Immature natural killer cell (primary cell): ENCODE measurements around the gene EPB41L2. TPM values are rescaled to one million over a fixed set of nuclear protein-coding genes. Genes with fewer than 3 reads are reported as not detected.
A peak's percentile ranks its signal among the peaks of the same experiment; 100 is the strongest.

Source experiments
- DNase-seq, 3 donors: peaks; one replicate each; pipeline ENCODE4 v3.0.0; 2022; ENCODE audit warnings: mixed read lengths in 1 of 3
- H3K27ac Mint-ChIP-seq, 6 donors: one replicate each; pipeline ENCODE4 v1.8.0; 2020; ENCODE audit warnings: mixed read lengths in 6 of 6, mild to moderate bottlenecking in 5 of 6, inconsistent platforms in 4 of 6, moderate library complexity in 3 of 6
- H3K27me3 Mint-ChIP-seq, 3 donors: one replicate each; pipeline ENCODE4 v1.8.0; 2020 to 2021; ENCODE audit warnings: low read depth in 3 of 3, mild to moderate bottlenecking in 3 of 3, mixed read lengths in 3 of 3, moderate library complexity in 3 of 3, inconsistent platforms in 1 of 3
- H3K36me3 Mint-ChIP-seq, 3 donors: one replicate each; pipeline ENCODE4 v1.8.0; 2020; ENCODE audit warnings: mixed read lengths in 3 of 3, inconsistent platforms in 2 of 3, mild to moderate bottlenecking in 2 of 3
- H3K4me1 Mint-ChIP-seq, 2 donors: one replicate each; pipeline ENCODE4 v1.8.0; 2020; ENCODE audit warnings: inconsistent platforms in 2 of 2, mild to moderate bottlenecking in 2 of 2, mixed read lengths in 2 of 2, moderate library complexity in 1 of 2
- H3K4me3 Mint-ChIP-seq, 5 donors: one replicate each; pipeline ENCODE4 v1.8.0; 2020; ENCODE audit warnings: mild to moderate bottlenecking in 5 of 5, mixed read lengths in 5 of 5, inconsistent platforms in 3 of 5, moderate library complexity in 3 of 5
- H3K9me3 Mint-ChIP-seq, 6 donors: one replicate each; pipeline ENCODE4 v1.8.0; 2020; ENCODE audit warnings: mild to moderate bottlenecking in 6 of 6, mixed read lengths in 6 of 6, inconsistent platforms in 4 of 6, moderate library complexity in 3 of 6
- polyA plus RNA-seq, 3 donors: library from polyadenylated mRNA; unstranded; fragments of 300-500 nt; fragmentation: Illumina TruSeq; gene quantifications; one replicate each; pipeline ENCODE4 v1.2.3, GENCODE V29; 2021

Gene EPB41L2
- polyA plus RNA-seq, 3 donors from 2014 or later = 0.81 to 1.3 TPM; not detected in 1

GRCh38 chr6:130872250-130873095 lies 190.6 kb downstream of the EPB41L2 start:
- Mint-ChIP-seq H3K4me3 (no peak overlapping the region), H3K27ac (no peak overlapping the region), H3K27me3 (peaks cover 0 to 4% (median 3%) of the 10 kb centered on the region in 3 donors), H3K9me3 (no peaks in the 10 kb centered on the region), H3K4me1 (no peaks in the 10 kb centered on the region), H3K36me3 (peaks cover 0 to 4% (median 0%) of the 10 kb centered on the region in 3 donors)
- peak; percentile 35 to 52 (median 37) for DNase-seq

DNA sequence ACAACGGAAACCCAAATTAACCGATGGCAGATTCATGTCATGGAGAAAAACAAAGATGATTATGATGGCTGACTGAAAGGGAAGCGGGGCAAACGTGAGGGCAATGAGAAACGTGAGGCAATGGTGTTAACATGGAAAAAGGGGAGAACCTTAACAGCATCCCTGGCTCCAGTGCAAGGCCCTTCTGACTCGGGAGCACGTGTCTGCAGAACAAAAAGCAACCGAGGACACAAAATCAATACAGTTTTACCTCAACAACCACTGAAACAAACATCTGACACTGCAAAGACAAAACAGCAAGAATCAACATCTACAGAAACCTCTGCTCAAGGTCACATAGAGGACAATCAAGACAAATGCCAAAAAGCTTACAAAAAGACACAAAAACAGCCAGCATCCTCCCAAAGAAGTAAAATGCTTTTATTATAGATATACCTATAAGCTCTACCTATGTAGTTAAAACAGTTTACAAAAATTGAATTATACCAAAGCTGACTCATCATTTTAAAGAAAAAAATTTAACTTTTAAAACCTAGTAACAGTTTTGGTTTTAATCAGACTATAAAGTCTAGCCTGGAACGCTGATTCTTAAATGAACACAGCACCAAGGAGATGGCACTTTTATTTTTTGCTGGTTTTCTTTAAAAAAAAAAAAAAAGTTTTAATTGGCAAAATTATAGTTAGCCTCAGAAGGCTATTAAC lies 192.7 kb downstream of the EPB41L2 start:
- Mint-ChIP-seq H3K4me1 (no peaks in the 10 kb centered on the region), H3K27me3 (peaks cover 0 to 6% (median 0%) of the 10 kb centered on the region in 3 donors), H3K36me3 (peaks cover 0 to 4% (median 0%) of the 10 kb centered on the region in 3 donors), H3K4me3 (no peak overlapping the region), H3K9me3 (no peaks in the 10 kb centered on the region), H3K27ac (no peak overlapping the region)
- DNase-seq = no peak

DNA sequence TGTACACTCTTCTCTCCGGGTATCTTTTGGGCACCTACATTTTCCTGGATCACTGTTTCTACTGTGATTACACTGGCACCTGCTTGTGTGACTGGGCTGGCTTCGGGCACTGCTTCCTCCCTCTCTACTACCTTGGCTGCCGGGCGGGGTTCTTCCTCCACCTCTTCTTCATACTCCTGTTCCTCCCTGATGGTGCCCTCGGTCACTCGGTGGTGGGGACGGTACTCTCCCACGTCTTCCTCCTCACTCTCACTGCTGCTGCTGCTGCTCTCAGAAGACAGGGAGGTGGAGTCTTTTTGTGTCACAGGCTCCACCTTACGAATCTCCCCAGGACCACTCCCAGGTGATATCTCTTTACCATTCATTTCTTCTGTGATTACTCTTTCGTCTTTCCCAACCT lies 193.4 kb downstream of the EPB41L2 start:
- peaks cover 0 to 4% (median 0%) of the 10 kb centered on the region in 3 donors for H3K36me3 Mint-ChIP-seq
- DNase-seq = no peak
- H3K4me3 Mint-ChIP-seq = no peak overlapping the region
- H3K27ac Mint-ChIP-seq = peak overlapping the region in 2 of 6 donors; percentile 5 to 30
- H3K4me1 Mint-ChIP-seq = no peaks in the 10 kb centered on the region
- H3K9me3 Mint-ChIP-seq = no peaks in the 10 kb centered on the region
- H3K27me3 Mint-ChIP-seq = peaks cover 0 to 6% (median 0%) of the 10 kb centered on the region in 3 donors

DNA sequence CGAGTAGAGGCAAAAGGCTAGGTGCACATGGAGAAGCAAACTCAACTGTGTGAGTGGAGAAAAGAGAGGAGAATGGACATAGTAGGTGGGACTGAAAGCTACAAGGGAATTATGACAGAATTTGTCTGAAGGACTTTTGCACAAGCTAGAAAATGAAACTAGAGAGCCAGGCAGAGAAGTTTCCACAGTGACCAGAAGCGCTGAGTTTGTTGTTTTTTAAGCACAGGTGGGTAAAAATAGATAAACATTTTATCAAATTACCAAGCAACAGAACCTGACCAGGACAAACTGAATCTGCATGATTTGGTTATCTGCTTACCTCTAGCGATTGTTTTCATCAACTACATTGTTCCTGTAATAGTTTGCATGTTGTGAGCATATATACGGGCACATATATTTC lies 197.3 kb downstream of the EPB41L2 start:
- no peaks in the 10 kb centered on the region for H3K4me1 Mint-ChIP-seq
- peaks cover 0 to 4% (median 0%) of the 10 kb centered on the region in 3 donors for H3K36me3 Mint-ChIP-seq
- no peak for DNase-seq
- peaks cover 0 to 6% (median 0%) of the 10 kb centered on the region in 3 donors for H3K27me3 Mint-ChIP-seq
- H3K9me3 Mint-ChIP-seq = no peaks in the 10 kb centered on the region
- H3K27ac Mint-ChIP-seq = no peak overlapping the region
- H3K4me3 Mint-ChIP-seq = no peak overlapping the region

DNA sequence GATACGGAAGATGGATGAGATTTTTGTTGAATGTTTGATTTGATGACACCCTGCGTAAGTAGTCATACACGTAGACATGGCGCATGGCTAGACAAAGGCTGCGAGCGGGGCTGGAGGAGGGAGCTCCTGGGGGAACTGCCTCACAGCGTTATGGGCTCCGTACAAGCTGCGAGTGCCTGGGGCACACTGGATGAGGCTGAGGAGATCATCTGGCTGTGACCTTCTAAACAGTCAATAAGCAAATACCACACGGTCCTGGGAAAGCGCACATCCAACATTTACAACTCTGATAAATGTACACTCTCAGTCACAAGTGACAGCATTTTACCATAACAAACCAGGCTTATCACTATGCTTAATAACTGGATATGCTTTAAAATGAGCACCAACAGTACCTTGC lies 198.7 kb downstream of the EPB41L2 start:
- Mint-ChIP-seq H3K4me3 (no peak overlapping the region), H3K27ac (no peak overlapping the region), H3K4me1 (no peaks in the 10 kb centered on the region), H3K9me3 (no peaks in the 10 kb centered on the region), H3K27me3 (peaks cover 0 to 4% (median 2%) of the 10 kb centered on the region in 3 donors), H3K36me3 (no peaks in the 10 kb centered on the region)
- no peak for DNase-seq

DNA sequence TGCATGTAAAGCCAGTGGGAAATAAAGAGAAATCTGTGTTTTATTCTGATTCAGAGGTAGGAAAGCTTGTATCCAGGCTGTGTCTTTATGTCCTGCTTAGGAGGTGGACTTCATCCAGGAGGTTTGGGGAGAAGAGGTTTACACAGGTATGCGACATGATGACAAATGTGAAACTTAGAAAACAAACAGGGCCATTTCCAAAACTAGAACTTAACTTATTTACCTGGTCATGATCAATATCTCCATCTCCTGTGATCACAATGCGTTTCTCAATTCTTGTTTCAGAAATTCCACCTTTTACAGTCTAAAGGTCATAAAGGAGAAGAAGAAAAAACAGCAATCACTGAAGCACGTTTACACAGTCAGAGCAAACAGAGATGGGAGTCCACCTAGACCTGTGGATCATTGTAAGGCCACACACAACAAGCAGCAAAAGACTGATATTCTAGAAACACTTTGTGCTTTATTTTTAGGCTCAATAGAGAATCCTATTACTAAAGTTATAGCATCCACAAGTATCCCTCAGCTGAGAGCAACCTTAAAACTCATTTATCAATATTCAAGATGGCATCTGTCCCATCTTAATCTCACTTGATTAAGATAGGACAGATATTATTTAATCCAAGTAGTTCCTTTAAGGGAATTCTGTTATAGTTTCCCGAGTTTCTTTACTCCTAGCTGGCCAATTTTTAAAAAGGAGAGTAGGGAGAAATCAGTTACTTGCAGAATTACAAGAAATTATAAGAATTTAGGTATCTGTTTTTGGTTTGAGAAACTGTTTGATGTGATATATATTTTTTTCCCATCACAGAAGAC lies 199.4 kb downstream of the EPB41L2 start:
- Mint-ChIP-seq H3K4me3 (no peak overlapping the region), H3K4me1 (no peaks in the 10 kb centered on the region), H3K9me3 (no peaks in the 10 kb centered on the region), H3K27me3 (peaks cover 0 to 2% (median 1%) of the 10 kb centered on the region in 3 donors), H3K36me3 (no peaks in the 10 kb centered on the region), H3K27ac (no peak overlapping the region)
- no peak for DNase-seq

DNA sequence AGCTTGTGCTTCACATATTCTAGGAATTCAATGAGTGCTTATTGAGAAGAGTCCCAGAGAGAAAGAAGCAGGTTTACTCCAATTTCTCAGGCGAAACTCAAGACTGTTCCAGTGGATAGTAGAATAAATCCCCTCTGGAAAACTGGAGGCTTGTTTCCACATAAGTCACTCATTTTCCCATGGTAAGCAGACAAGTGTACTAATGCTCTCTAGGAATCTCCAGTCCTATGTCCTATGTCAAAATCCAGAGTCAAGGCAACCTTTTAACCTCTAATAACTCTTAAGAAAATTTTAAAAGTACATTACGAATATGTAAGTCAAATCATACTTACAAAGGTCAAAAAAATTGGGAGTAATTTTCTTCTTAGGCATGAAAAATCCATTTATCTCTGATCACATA lies 200.7 kb downstream of the EPB41L2 start:
- Mint-ChIP-seq H3K4me1 (no peaks in the 10 kb centered on the region), H3K36me3 (no peaks in the 10 kb centered on the region), H3K27me3 (peaks cover 0 to 2% (median 1%) of the 10 kb centered on the region in 3 donors), H3K27ac (no peak overlapping the region), H3K9me3 (no peaks in the 10 kb centered on the region), H3K4me3 (no peak overlapping the region)
- DNase-seq = no peak

GRCh38 chr6:130859161-130859867 lies 203.7 kb downstream of the EPB41L2 start:
- Mint-ChIP-seq H3K27me3 (peaks cover 0 to 2% (median 0%) of the 10 kb centered on the region in 3 donors), H3K9me3 (no peaks in the 10 kb centered on the region), H3K4me3 (no peak overlapping the region), H3K4me1 (no peaks in the 10 kb centered on the region), H3K36me3 (no peaks in the 10 kb centered on the region), H3K27ac (peak overlapping the region in 1 of 6 donors; percentile 6)
- DNase-seq = no peak

GRCh38 chr6:130858498-130859160 lies 204.4 kb downstream of the EPB41L2 start:
- Mint-ChIP-seq H3K4me1 (no peaks in the 10 kb centered on the region), H3K27me3 (peaks cover 0 to 2% (median 0%) of the 10 kb centered on the region in 3 donors), H3K9me3 (no peaks in the 10 kb centered on the region), H3K36me3 (no peaks in the 10 kb centered on the region), H3K4me3 (no peak overlapping the region), H3K27ac (peak overlapping the region in 1 of 6 donors; percentile 6)
- DNase-seq = no peak

DNA sequence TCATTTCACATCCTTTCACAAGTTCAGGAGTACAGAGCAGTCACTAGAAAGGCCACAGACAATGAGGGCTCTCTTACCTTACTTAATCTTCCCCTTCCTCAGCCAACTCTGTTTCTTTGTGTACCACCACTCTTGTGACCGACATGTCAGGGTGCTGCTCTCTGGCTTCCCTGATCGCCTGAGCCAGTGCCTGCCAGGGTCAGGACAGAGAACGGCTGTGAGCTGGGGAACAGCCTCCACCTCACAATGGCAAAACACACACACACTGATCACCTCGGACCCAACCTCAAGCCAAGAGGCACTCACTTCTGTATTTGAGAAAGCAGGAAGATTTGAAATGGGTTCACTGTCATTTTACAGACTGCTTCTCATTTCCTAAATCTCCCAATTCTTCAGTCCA lies 205.0 kb downstream of the EPB41L2 start:
- Mint-ChIP-seq H3K9me3 (no peaks in the 10 kb centered on the region), H3K4me1 (no peaks in the 10 kb centered on the region), H3K4me3 (no peak overlapping the region), H3K27me3 (peaks cover 0 to 2% (median 0%) of the 10 kb centered on the region in 3 donors), H3K36me3 (no peaks in the 10 kb centered on the region), H3K27ac (no peak overlapping the region)
- DNase-seq = no peak

GRCh38 chr6:130853555-130854183 lies 209.4 kb downstream of the EPB41L2 start:
- Mint-ChIP-seq H3K27ac (no peak overlapping the region), H3K9me3 (no peaks in the 10 kb centered on the region), H3K4me3 (no peak overlapping the region), H3K36me3 (no peaks in the 10 kb centered on the region), H3K4me1 (peaks cover 3 to 4% of the 10 kb centered on the region in 2 donors), H3K27me3 (peaks cover 0 to 2% (median 0%) of the 10 kb centered on the region in 3 donors)
- DNase-seq = no peak

GRCh38 chr6:130852844-130853554 lies 210.0 kb downstream of the EPB41L2 start:
- no peak overlapping the region for H3K27ac Mint-ChIP-seq
- DNase-seq = no peak
- peaks cover 3 to 5% of the 10 kb centered on the region in 2 donors for H3K4me1 Mint-ChIP-seq
- peaks cover 0 to 2% (median 0%) of the 10 kb centered on the region in 3 donors for H3K27me3 Mint-ChIP-seq
- no peak overlapping the region for H3K4me3 Mint-ChIP-seq
- H3K9me3 Mint-ChIP-seq = no peaks in the 10 kb centered on the region
- H3K36me3 Mint-ChIP-seq = no peaks in the 10 kb centered on the region
